Lung (tissue), 12 donors: ENCODE data around the gene ZNF527. TPM values are rescaled to one million over a fixed set of nuclear protein-coding genes. Genes with fewer than 3 reads are reported as not detected.

ENCODE experiments used
- ATAC-seq: fragments of 200-7000 bp; cut with Tn5 transposase; one replicate; pipeline ENCODE4 v1.9.1; 2020; ENCODE audit warnings: moderate number of reproducible peaks; ENCODE audit not compliant: insufficient read depth, low FRiP score
- DNase-seq, 3 donors: peaks; one replicate each; pipeline ENCODE4 v3.0.0-alpha.2; 2013 to 2017
- H3K27ac ChIP-seq, 2 donors: one replicate each; pipeline ENCODE4 v1.5.1; 2013; ENCODE audit warnings: mild to moderate bottlenecking in 2 of 2, moderate library complexity in 2 of 2, control low read depth in 1 of 2, inconsistent platforms in 1 of 2, low read depth in 1 of 2, low read length in 1 of 2
- H3K27me3 ChIP-seq, 3 donors: one replicate each; pipeline ENCODE4 v1.5.1; 2013; ENCODE audit warnings: low read length in 2 of 3; ENCODE audit not compliant: control insufficient read depth in 3 of 3, insufficient read depth in 3 of 3
- H3K36me3 ChIP-seq, 4 donors: one replicate each; pipeline ENCODE4 v1.5.1; 2013; ENCODE audit warnings: low read length in 4 of 4, mild to moderate bottlenecking in 1 of 4, moderate library complexity in 1 of 4; ENCODE audit not compliant: control insufficient read depth in 4 of 4, insufficient read depth in 4 of 4
- H3K4me1 ChIP-seq, 5 donors: one replicate each; pipeline ENCODE4 v1.5.1; 2013; ENCODE audit warnings: low read length in 5 of 5, mild to moderate bottlenecking in 2 of 5, moderate library complexity in 1 of 5; ENCODE audit not compliant: control insufficient read depth in 5 of 5, insufficient read depth in 5 of 5
- H3K4me3 ChIP-seq: one replicate; pipeline ENCODE4 v1.5.1; 2013; ENCODE audit warnings: mild to moderate bottlenecking, control low read depth, moderate library complexity
- H3K9ac ChIP-seq, 2 donors: one replicate each; pipeline ENCODE4 v1.5.1; 2013; ENCODE audit warnings: low read length in 2 of 2, control low read depth in 1 of 2; ENCODE audit not compliant: insufficient read depth in 1 of 2
- H3K9me3 ChIP-seq, 4 donors: one replicate each; pipeline ENCODE4 v1.5.1; 2013; ENCODE audit warnings: low read length in 3 of 4, mild to moderate bottlenecking in 1 of 4, moderate library complexity in 1 of 4; ENCODE audit not compliant: control insufficient read depth in 4 of 4, insufficient read depth in 3 of 4
- CTCF ChIP-seq: IDR thresholded peaks from 2 replicates; pipeline ENCODE4 v1.5.1; 2012; ENCODE audit warnings: mild to moderate bottlenecking; ENCODE audit errors: control extremely low read depth, extremely low read depth
- WGBS, 2 donors: extraction: QIAGEN DNeasy Blood & Tissue Kit; methylation state at CpG; one replicate each; pipeline ENCODE4 v1.1.7; 2013; 5-methylcytosine and 5-hydroxymethylcytosine counted together
- polyA plus RNA-seq, 2 donors: library from polyadenylated mRNA; stranded (reverse); fragments of 200-250 nt; gene quantifications; one replicate each; pipeline ENCODE4 v1.2.1, GENCODE V29; 2013
- total RNA-seq, 2 donors: library from RNA; depleted of rRNA in 1 of 2; stranded (reverse); fragments of >200 nt in 1 of 2; gene quantifications; one replicate each; pipeline ENCODE4 v1.2.1, GENCODE V29; 2014 to 2021
- donor health status: control.
- donor health status: control.
- donor health status: Bipolar disorder and iron deficiency.
- donor health status: healthy.
- donor health status: DM: yes; HTN: yes; CAD: no.

ZNF527 gene
- total and polyA plus RNA-seq, 4 donors: 1.8 to 9.2 (median 3.4) TPM

- peaks cover 3 to 12% (median 8%) of the 10 kb centered on the region in 4 donors for H3K36me3 ChIP-seq
- 50 to 58% methylated on average over 1 of the region's 1 CpG for WGBS, 2 donors
- H3K27me3 ChIP-seq: no peaks in the 10 kb centered on the region
- peaks cover 4 to 13% (median 8%) of the 10 kb centered on the region in 5 donors for H3K4me1 ChIP-seq
- ATAC-seq: no peak
- H3K27ac ChIP-seq: no peak overlapping the region
- H3K4me3 ChIP-seq: no peak overlapping the region
- peaks cover 0 to 19% (median 0%) of the 10 kb centered on the region in 4 donors for H3K9me3 ChIP-seq
- H3K9ac ChIP-seq: no peak overlapping the region
- no peak for DNase-seq
- no peak for TF ChIP-seq CTCF
Measured at GRCh38 chr19:37333457-37333856, 37.4 kb upstream of the ZNF527 start.

- TF ChIP-seq CTCF: no peak
- Histone ChIP-seq H3K9me3 (peaks cover 0 to 16% (median 0%) of the 10 kb centered on the region in 4 donors), H3K4me3 (peak overlapping the region; percentile 78), H3K4me1 (peaks cover 4 to 13% (median 8%) of the 10 kb centered on the region in 5 donors), H3K27ac (peak overlapping the region; percentile 74 to 90), H3K9ac (peak overlapping the region; percentile 89 to 98), H3K27me3 (no peaks in the 10 kb centered on the region), H3K36me3 (peaks cover 2 to 7% (median 4%) of the 10 kb centered on the region in 4 donors)
- ATAC-seq: peak; percentile 88
- WGBS, 2 donors: 9 to 21% methylated on average over 50 of the region's 50 CpGs
- DNase-seq: peak; percentile 95 to 97 (median 97)
Measured at GRCh38 chr19:37334179-37335071, 36.5 kb upstream of the ZNF527 start.

- Histone ChIP-seq H3K27ac (no peak overlapping the region), H3K27me3 (no peaks in the 10 kb centered on the region), H3K4me3 (no peak overlapping the region), H3K4me1 (peaks cover 0 to 2% (median 0%) of the 10 kb centered on the region in 5 donors), H3K9me3 (peaks cover 0 to 15% (median under 1%) of the 10 kb centered on the region in 4 donors), H3K36me3 (peaks cover 8 to 24% (median 16%) of the 10 kb centered on the region in 4 donors), H3K9ac (no peak overlapping the region)
- ATAC-seq (no peak), DNase-seq (no peak)
- 99 to 100% methylated on average over 5 of the region's 5 CpGs for WGBS, 2 donors
- TF ChIP-seq CTCF: no peak
Measured at GRCh38 chr19:37342753-37343152, 28.1 kb upstream of the ZNF527 start.
